ENCODE results near the gene LHFPL2.

DNA sequence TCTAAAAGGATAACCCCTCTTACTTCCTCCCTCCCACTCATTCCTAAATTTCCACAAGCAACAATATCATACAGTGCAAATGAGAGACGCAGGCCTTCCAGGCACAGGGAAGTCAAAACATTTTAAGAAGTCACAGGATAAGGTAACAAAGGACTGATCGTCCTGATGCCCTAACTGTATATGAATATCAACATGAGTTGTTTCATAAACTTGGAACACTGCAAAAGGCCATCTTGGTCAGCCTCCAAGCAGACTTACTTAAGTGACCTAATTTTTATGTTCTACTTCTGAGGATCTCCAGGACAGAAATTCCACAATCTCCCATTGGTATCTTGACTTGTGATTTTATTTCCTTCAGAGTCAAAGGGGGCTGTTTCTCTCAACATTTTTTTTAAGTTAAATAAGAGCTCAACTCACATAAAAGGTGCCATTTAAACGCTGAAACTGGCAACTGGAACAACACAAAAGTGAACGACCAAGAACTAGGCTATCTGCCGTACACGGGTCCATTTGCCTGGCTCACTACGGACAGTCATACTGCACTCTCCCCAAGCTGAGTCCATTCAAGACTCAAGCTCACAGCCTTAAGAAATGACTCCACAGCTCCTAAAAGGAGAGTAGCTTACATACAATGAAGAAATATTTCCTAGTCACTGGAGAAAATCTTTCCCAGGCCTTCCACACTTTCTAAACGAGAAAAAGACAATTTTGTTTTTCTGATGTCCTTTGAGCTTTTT is 71.3 kb downstream of the LHFPL2 start:
- TF ChIP-seq, protein P1, sequence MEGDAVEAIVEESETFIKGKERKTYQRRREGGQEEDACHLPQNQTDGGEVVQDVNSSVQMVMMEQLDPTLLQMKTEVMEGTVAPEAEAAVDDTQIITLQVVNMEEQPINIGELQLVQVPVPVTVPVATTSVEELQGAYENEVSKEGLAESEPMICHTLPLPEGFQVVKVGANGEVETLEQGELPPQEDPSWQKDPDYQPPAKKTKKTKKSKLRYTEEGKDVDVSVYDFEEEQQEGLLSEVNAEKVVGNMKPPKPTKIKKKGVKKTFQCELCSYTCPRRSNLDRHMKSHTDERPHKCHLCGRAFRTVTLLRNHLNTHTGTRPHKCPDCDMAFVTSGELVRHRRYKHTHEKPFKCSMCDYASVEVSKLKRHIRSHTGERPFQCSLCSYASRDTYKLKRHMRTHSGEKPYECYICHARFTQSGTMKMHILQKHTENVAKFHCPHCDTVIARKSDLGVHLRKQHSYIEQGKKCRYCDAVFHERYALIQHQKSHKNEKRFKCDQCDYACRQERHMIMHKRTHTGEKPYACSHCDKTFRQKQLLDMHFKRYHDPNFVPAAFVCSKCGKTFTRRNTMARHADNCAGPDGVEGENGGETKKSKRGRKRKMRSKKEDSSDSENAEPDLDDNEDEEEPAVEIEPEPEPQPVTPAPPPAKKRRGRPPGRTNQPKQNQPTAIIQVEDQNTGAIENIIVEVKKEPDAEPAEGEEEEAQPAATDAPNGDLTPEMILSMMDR (IDR thresholded peaks at IDR 0.05), result no peak
- TF ChIP-seq POLR2A (IDR thresholded peaks at IDR 0.05), result no peak

All from prostate gland (tissue), 2 donors.